Choroid plexus epithelial cell (primary cell): ENCODE results near the gene LIPH.

Experiments
- DNase-seq: peaks from one replicate; pipeline ENCODE4 v3.0.0-alpha.2; 2010; ENCODE audit warnings: low read depth
- H3K4me3 ChIP-seq: 2 replicates; pipeline ENCODE4 v1.5.1; 2011; ENCODE audit warnings: low read depth, mild to moderate bottlenecking, control low read depth, low read length, moderate library complexity
- CTCF ChIP-seq: conservative IDR thresholded peaks from 2 replicates; pipeline ENCODE4 v1.5.1; 2011; ENCODE audit warnings: low read depth, mild to moderate bottlenecking, control low read depth, inconsistent platforms, low read length, moderate library complexity

The LIPH gene

GRCh38 chr3:185511711-185512110 lies 40.7 kb downstream of the LIPH start:
- DNase-seq, result no peak
- H3K4me3 ChIP-seq, result no peak overlapping the region
- TF ChIP-seq CTCF, result no peak

- no peak for TF ChIP-seq CTCF
- DNase-seq, result no peak
- no peak overlapping the region for H3K4me3 ChIP-seq
These were observed 43.9 kb downstream of the LIPH start for GRCh38 chr3:185508335-185508991.

- no peak for TF ChIP-seq CTCF
- no peak overlapping the region for H3K4me3 ChIP-seq
- no peak for DNase-seq
These were observed 44.5 kb downstream of the LIPH start for GRCh38 chr3:185507883-185508282.

- no peak for DNase-seq
- no peak for TF ChIP-seq CTCF
- H3K4me3 ChIP-seq, result no peak overlapping the region
These were observed 47.8 kb downstream of the LIPH start for GRCh38 chr3:185504636-185505035.

GRCh38 chr3:185503521-185503920 lies 48.9 kb downstream of the LIPH start:
- no peak overlapping the region for H3K4me3 ChIP-seq
- no peak for DNase-seq
- no peak for TF ChIP-seq CTCF

- no peak overlapping the region for H3K4me3 ChIP-seq
- no peak for TF ChIP-seq CTCF
- no peak for DNase-seq
These were observed 49.4 kb downstream of the LIPH start for GRCh38 chr3:185502987-185503386.
